Progenitor cell of endocrine pancreas (in vitro differentiated cells): ENCODE results near the gene SMARCAL1. TPM values are rescaled to one million over a fixed set of nuclear protein-coding genes. Genes with fewer than 3 reads are reported as not detected.

Experiments used
- DNase-seq: peaks from one replicate; pipeline ENCODE4 v3.0.0; 2021; ENCODE audit warnings: low spot score; ENCODE audit not compliant: unreplicated experiment
- H3K27ac Mint-ChIP-seq: 2 replicates; pipeline ENCODE4 v1.8.0; 2021; ENCODE audit warnings: mild to moderate bottlenecking, moderate library complexity, mixed read lengths
- H3K27me3 Mint-ChIP-seq: 2 replicates; pipeline ENCODE4 v1.8.0; 2021; ENCODE audit warnings: mixed read lengths
- H3K36me3 Mint-ChIP-seq: 2 replicates; pipeline ENCODE4 v1.8.0; 2022; ENCODE audit warnings: mixed read lengths; ENCODE audit not compliant: insufficient read depth
- H3K4me1 Mint-ChIP-seq: 2 replicates; pipeline ENCODE4 v1.8.0; 2021; ENCODE audit warnings: low read depth, mixed read lengths
- H3K4me3 Mint-ChIP-seq: 2 replicates; pipeline ENCODE4 v1.8.0; 2021; ENCODE audit warnings: low read depth, mild to moderate bottlenecking, moderate library complexity, mixed read lengths
- H3K9me3 Mint-ChIP-seq: 2 replicates; pipeline ENCODE4 v1.8.0; 2021; ENCODE audit warnings: low read depth, mixed read lengths
- total RNA-seq: library from RNA; stranded (reverse); gene quantifications from 2 replicates; pipeline ENCODE4 v1.2.1, GENCODE V29; 2021
- TF ChIP-seq, protein P1 (sequence below): fragments of 200-600 bp; sonication (generic); IDR thresholded peaks from one replicate; pipeline ENCODE4 v1.5.0; 2021; ENCODE audit warnings: antibody characterized with exemption, mild to moderate bottlenecking; ENCODE audit not compliant: unreplicated experiment

SMARCAL1 gene
- total RNA-seq, 1 donor from 2014 or later, result 38.1 TPM

- TF ChIP-seq, protein P1, sequence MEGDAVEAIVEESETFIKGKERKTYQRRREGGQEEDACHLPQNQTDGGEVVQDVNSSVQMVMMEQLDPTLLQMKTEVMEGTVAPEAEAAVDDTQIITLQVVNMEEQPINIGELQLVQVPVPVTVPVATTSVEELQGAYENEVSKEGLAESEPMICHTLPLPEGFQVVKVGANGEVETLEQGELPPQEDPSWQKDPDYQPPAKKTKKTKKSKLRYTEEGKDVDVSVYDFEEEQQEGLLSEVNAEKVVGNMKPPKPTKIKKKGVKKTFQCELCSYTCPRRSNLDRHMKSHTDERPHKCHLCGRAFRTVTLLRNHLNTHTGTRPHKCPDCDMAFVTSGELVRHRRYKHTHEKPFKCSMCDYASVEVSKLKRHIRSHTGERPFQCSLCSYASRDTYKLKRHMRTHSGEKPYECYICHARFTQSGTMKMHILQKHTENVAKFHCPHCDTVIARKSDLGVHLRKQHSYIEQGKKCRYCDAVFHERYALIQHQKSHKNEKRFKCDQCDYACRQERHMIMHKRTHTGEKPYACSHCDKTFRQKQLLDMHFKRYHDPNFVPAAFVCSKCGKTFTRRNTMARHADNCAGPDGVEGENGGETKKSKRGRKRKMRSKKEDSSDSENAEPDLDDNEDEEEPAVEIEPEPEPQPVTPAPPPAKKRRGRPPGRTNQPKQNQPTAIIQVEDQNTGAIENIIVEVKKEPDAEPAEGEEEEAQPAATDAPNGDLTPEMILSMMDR, result no peak
- Mint-ChIP-seq H3K27ac (no peak overlapping the region), H3K36me3 (peaks cover 45% of the 10 kb centered on the region)
These were observed 34.1 kb downstream of the SMARCAL1 start for GRCh38 chr2:216446343-216446742.

GRCh38 chr2:216447293-216447692 is 35.0 kb downstream of the SMARCAL1 start:
- Mint-ChIP-seq H3K9me3 (no peaks in the 10 kb centered on the region), H3K4me1 (no peaks in the 10 kb centered on the region), H3K27ac (no peak overlapping the region), H3K27me3 (no peaks in the 10 kb centered on the region), H3K36me3 (peaks cover 51% of the 10 kb centered on the region), H3K4me3 (no peak overlapping the region)
- no peak for DNase-seq
- TF ChIP-seq, protein P1, result no peak

More at GRCh38 chr2:216446343-216446742, 34.1 kb downstream of the SMARCAL1 start:
- Mint-ChIP-seq H3K4me1 (no peaks in the 10 kb centered on the region), H3K4me3 (no peak overlapping the region), H3K27me3 (no peaks in the 10 kb centered on the region), H3K9me3 (no peaks in the 10 kb centered on the region)
- no peak for DNase-seq

DNA sequence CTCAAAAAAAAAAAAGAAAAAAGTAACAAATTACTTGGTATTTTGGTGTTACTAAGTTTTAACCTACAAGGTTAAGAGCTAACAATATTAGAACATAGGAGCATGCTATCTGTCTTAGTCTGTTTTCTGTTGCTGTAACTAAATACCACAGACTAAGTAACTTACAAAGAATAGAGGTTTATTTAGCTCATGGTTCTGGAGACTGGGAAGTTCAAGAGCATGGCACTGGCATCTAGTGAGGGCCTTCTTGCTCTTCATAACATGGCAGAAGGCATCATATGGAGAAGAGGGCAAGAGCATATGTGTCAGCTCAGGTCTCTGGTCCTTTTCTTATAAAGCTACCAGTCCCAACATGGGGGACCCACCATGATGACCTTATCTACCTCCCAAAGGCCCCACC is 36.5 kb downstream of the SMARCAL1 start:
- H3K27ac Mint-ChIP-seq, result no peak overlapping the region
- no peak for DNase-seq
- peaks cover 61% of the 10 kb centered on the region for H3K36me3 Mint-ChIP-seq
- no peaks in the 10 kb centered on the region for H3K27me3 Mint-ChIP-seq
- TF ChIP-seq, protein P1, result no peak
- no peaks in the 10 kb centered on the region for H3K4me1 Mint-ChIP-seq
- H3K4me3 Mint-ChIP-seq, result no peak overlapping the region
- H3K9me3 Mint-ChIP-seq, result no peaks in the 10 kb centered on the region

DNA sequence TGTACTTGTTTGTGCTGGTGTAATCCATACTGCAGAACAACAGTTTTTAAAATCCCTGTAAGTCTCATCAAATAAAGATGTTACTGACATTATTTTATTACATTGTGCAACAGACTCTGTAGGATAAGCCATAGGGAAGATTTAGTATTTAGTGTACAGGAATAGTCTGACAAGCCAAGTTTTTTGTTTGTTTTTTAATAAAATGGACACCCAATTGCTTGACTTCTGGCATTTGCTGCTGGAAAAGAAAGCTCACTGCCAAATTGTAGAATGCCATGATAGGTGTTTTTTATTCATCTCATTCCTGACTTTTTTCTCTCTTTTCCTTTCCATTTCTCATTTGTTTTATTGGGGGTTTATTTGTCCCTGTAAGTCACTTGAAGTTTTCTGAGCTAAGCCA is 38.1 kb downstream of the SMARCAL1 start:
- H3K36me3 Mint-ChIP-seq, result peaks cover 70% of the 10 kb centered on the region
- no peaks in the 10 kb centered on the region for H3K27me3 Mint-ChIP-seq
- TF ChIP-seq, protein P1, result no peak
- H3K4me3 Mint-ChIP-seq, result no peak overlapping the region
- H3K4me1 Mint-ChIP-seq, result no peaks in the 10 kb centered on the region
- peaks cover 2% of the 10 kb centered on the region for H3K9me3 Mint-ChIP-seq
- DNase-seq, result no peak
- H3K27ac Mint-ChIP-seq, result no peak overlapping the region

GRCh38 chr2:216450784-216451183 is 38.5 kb downstream of the SMARCAL1 start:
- H3K27ac Mint-ChIP-seq, result no peak overlapping the region
- no peaks in the 10 kb centered on the region for H3K4me1 Mint-ChIP-seq
- TF ChIP-seq, protein P1, result no peak
- H3K4me3 Mint-ChIP-seq, result no peak overlapping the region
- no peaks in the 10 kb centered on the region for H3K27me3 Mint-ChIP-seq
- no peak for DNase-seq
- peaks cover 74% of the 10 kb centered on the region for H3K36me3 Mint-ChIP-seq
- peaks cover 5% of the 10 kb centered on the region for H3K9me3 Mint-ChIP-seq
